Esophagus squamous epithelium (tissue), 5 donors: Measurements from ENCODE around the gene SPRY4. TPM values are rescaled to one million over a fixed set of nuclear protein-coding genes. Genes with fewer than 3 reads are reported as not detected.

Experiments used
- DNase-seq: peaks from one replicate; lab custom pipeline; 2025; lab: John Stamatoyannopoulos, UW
- H3K27ac ChIP-seq, 4 donors: fragments of 200-600 bp; sonication (generic); one replicate each; pipeline ENCODE4 v1.5.1; 2016 to 2019; ENCODE audit warnings: mild to moderate bottlenecking in 1 of 4
- H3K27me3 ChIP-seq, 4 donors: fragments of 200-600 bp; sonication (generic); 1 replicate in 3 of 4; 2 replicates in 1 of 4; pipeline versions ENCODE4 v1.5.1 to v1.6.0; 2017 to 2021; ENCODE audit warnings: antibody characterized with exemption in 1 of 4
- H3K36me3 ChIP-seq, 3 donors: fragments of 200-600 bp; sonication (generic); one replicate each; pipeline ENCODE4 v1.5.1; 2016 to 2019
- H3K4me1 ChIP-seq, 3 donors: fragments of 200-600 bp; sonication (generic); one replicate each; pipeline ENCODE4 v1.5.1; 2017 to 2019
- H3K4me3 ChIP-seq, 4 donors: fragments of 200-600 bp; sonication (generic); 1 replicate in 3 of 4; 2 replicates in 1 of 4; pipeline ENCODE4 v1.5.1; 2016 to 2019; ENCODE audit warnings: mild to moderate bottlenecking in 2 of 4, moderate library complexity in 1 of 4
- H3K9me3 ChIP-seq, 3 donors: fragments of 200-600 bp; sonication (generic); one replicate each; pipeline ENCODE4 v1.5.1; 2016 to 2019
- POLR2A ChIP-seq, 4 donors: fragments of 450-650 bp; IDR thresholded peaks; one replicate each; pipeline ENCODE4 v1.6.1; 2017; ENCODE audit warnings: antibody characterized with exemption in 4 of 4, mild to moderate bottlenecking in 4 of 4, moderate library complexity in 3 of 4
- WGBS, 2 donors: methylation state at CpG; one replicate each; pipeline ENCODE4 v1.1.5; 2018; 5-methylcytosine and 5-hydroxymethylcytosine counted together
- intact Hi-C: fragments of 100-400 bp; cut with DNase I; formaldehyde crosslinking; loops from one replicate; pipeline ENCODE4 v1.15.0; 2022
- total RNA-seq, 4 donors: library from RNA; depleted of rRNA; stranded (reverse); fragments of >200 nt; gene quantifications; one replicate each; pipeline ENCODE4 v1.1.0, GENCODE V29; 2016
- TF ChIP-seq, protein P1 (sequence below), 6 experiments: fragments of 450-650 bp in 4 of 6; fragments of 200-600 bp in 2 of 6; sonication (generic) in 2 of 6; IDR thresholded peaks; one replicate each; pipeline ENCODE4 v1.5.1; 2016 to 2019; ENCODE audit warnings: antibody characterized with exemption in 6 of 6, mild to moderate bottlenecking in 4 of 6, moderate library complexity in 4 of 6
- donor health status: DM: yes; HTN: yes; CAD: no.

SPRY4 gene
- total RNA-seq, 4 donors from 2014 or later, result 1.9 to 7.1 (median 4.4) TPM

DNA sequence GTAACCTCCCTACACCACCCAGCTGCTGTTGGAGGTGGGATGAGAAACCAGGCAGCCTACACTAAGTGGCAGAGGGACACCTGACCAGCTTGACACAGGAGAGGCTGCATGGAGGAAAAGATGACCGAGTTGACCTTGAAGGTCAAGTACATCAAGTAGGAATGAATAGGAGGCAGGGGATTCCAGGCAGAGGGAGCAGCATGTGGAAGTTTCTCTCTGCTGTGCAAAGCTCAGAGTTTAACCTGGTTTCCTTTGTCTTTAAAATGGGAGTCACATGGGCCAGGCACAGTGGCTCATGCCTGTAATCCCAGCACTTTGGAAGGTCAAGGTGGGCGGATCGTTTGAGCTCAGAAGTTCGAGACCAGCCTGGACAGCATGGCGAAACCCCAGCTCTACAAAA, 32.6 kb downstream of the SPRY4 start:
- TF ChIP-seq POLR2A (IDR thresholded peaks at IDR 0.05), result no peak
- TF ChIP-seq, protein P1, sequence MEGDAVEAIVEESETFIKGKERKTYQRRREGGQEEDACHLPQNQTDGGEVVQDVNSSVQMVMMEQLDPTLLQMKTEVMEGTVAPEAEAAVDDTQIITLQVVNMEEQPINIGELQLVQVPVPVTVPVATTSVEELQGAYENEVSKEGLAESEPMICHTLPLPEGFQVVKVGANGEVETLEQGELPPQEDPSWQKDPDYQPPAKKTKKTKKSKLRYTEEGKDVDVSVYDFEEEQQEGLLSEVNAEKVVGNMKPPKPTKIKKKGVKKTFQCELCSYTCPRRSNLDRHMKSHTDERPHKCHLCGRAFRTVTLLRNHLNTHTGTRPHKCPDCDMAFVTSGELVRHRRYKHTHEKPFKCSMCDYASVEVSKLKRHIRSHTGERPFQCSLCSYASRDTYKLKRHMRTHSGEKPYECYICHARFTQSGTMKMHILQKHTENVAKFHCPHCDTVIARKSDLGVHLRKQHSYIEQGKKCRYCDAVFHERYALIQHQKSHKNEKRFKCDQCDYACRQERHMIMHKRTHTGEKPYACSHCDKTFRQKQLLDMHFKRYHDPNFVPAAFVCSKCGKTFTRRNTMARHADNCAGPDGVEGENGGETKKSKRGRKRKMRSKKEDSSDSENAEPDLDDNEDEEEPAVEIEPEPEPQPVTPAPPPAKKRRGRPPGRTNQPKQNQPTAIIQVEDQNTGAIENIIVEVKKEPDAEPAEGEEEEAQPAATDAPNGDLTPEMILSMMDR (IDR thresholded peaks at IDR 0.05), result no peak
- Histone ChIP-seq H3K27ac (no peak overlapping the region), H3K4me3 (no peak overlapping the region), H3K36me3 (no peaks in the 10 kb centered on the region), H3K27me3 (no peaks in the 10 kb centered on the region), H3K9me3 (no peaks in the 10 kb centered on the region), H3K4me1 (peaks cover 3 to 28% (median 5%) of the 10 kb centered on the region in 3 donors)
- 71 to 86% methylated on average over 2 to 5 of the region's 5 CpGs for WGBS, 2 donors
- intact Hi-C loops, result no loop called here
- no peak for DNase-seq

- no peak for DNase-seq
- no peaks in the 10 kb centered on the region for H3K36me3 ChIP-seq
- no peak for TF ChIP-seq POLR2A (IDR thresholded peaks at IDR 0.05)
- TF ChIP-seq, protein P1 (IDR thresholded peaks at IDR 0.05), result no peak
- no peaks in the 10 kb centered on the region for H3K27me3 ChIP-seq
- H3K27ac ChIP-seq, result no peak overlapping the region
- intact Hi-C loops, result no loop called here
- 25 to 58% methylated on average over 1 to 3 of the region's 5 CpGs for WGBS, 2 donors
- peaks cover 0 to 22% (median 5%) of the 10 kb centered on the region in 3 donors for H3K4me1 ChIP-seq
- no peaks in the 10 kb centered on the region for H3K9me3 ChIP-seq
- H3K4me3 ChIP-seq, result no peak overlapping the region
These were observed 34.1 kb downstream of the SPRY4 start for GRCh38 chr5:142290577-142291299.

GRCh38 chr5:142289708-142290576, 34.9 kb downstream of the SPRY4 start:
- no peaks in the 10 kb centered on the region for H3K36me3 ChIP-seq
- intact Hi-C loops, result no loop called here
- 74 to 81% methylated on average over 10 to 11 of the region's 11 CpGs for WGBS, 2 donors
- no peak for TF ChIP-seq POLR2A (IDR thresholded peaks at IDR 0.05)
- TF ChIP-seq, protein P1 (IDR thresholded peaks at IDR 0.05), result no peak
- H3K4me3 ChIP-seq, result no peak overlapping the region
- no peak for DNase-seq
- H3K27me3 ChIP-seq, result no peaks in the 10 kb centered on the region
- H3K27ac ChIP-seq, result no peak overlapping the region
- peaks cover 0 to 16% (median 5%) of the 10 kb centered on the region in 3 donors for H3K4me1 ChIP-seq
- no peaks in the 10 kb centered on the region for H3K9me3 ChIP-seq

GRCh38 chr5:142287973-142288313, 36.9 kb downstream of the SPRY4 start:
- Histone ChIP-seq H3K27me3 (no peaks in the 10 kb centered on the region), H3K4me1 (peaks cover under 1 to 26% (median 5%) of the 10 kb centered on the region in 3 donors), H3K36me3 (no peaks in the 10 kb centered on the region), H3K27ac (no peak overlapping the region), H3K4me3 (no peak overlapping the region), H3K9me3 (no peaks in the 10 kb centered on the region)
- intact Hi-C loops, result no loop called here
- 69 to 81% methylated on average over 5 of the region's 5 CpGs for WGBS, 2 donors
- no peak for TF ChIP-seq POLR2A (IDR thresholded peaks at IDR 0.05)
- TF ChIP-seq, protein P1 (IDR thresholded peaks at IDR 0.05), result no peak
- DNase-seq, result no peak
